HCT116 (cell line): Measurements from ENCODE around the gene CERS6. TPM values are rescaled to one million over a fixed set of nuclear protein-coding genes. Genes with fewer than 3 reads are reported as not detected.

Source experiments
- ATAC-seq: fragments of 200-7000 bp; cut with Tn5 transposase; 2 replicates; pipeline ENCODE4 v1.9.1; 2020; ENCODE audit warnings: mild to moderate bottlenecking, moderate library complexity
- BruUV-seq: library from RNA; stranded (reverse); fragments of 400-500 nt; replicated peaks from 2 replicates; lab custom pipeline; 2021; lab: Mats Ljungman, UMichigan
- CTCF ChIA-PET: fragments of 300-600 bp; sonication (Branson Sonifier 250); formaldehyde crosslinking; loops from one replicate; lab custom pipeline; 2021; ENCODE audit warnings: antibody characterized with exemption; lab: Charles Lee
- POLR2A ChIA-PET: fragments of 300-600, 350-600 bp; sonication (Branson Sonifier 250); formaldehyde crosslinking; loops from one replicate; lab custom pipeline; 2021; ENCODE audit warnings: antibody characterized with exemption; lab: Charles Lee
- RAD21 ChIA-PET, 2 experiments: fragments of 300-600 bp; sonication (Branson Sonifier 250); formaldehyde crosslinking; loops; one replicate each; lab custom pipeline; 2023; ENCODE audit warnings: low total read pairs in 2 of 2; ENCODE audit not compliant: uncharacterized antibody in 2 of 2, unreplicated experiment in 2 of 2, low non-redundant PET in 1 of 2; lab: Charles Lee
- DNase-seq: peaks from one replicate; pipeline ENCODE4 v3.0.0-alpha.2; 2010; ENCODE audit warnings: low read depth, low spot score
- H2AFZ ChIP-seq: fragments of 200-600 bp; shearing (Covaris generic), sonication (generic); 2 replicates; pipeline ENCODE4 v1.6.1; 2017; ENCODE audit warnings: low read depth, mixed run types, mixed read lengths, antibody characterized with exemption, low read length; ENCODE audit not compliant: poor library complexity, severe bottlenecking
- H3K27ac ChIP-seq: 2 replicates; pipeline ENCODE4 v1.5.1; 2012; ENCODE audit warnings: low read depth, low read length
- H3K27me3 ChIP-seq: fragments of 200-600 bp; sonication (generic); 2 replicates; pipeline ENCODE4 v1.6.1; 2016; ENCODE audit warnings: mixed run types, low read length, mixed read lengths; ENCODE audit not compliant: insufficient read depth
- H3K36me3 ChIP-seq, 2 experiments: fragments of 200-500 bp in 1 of 2; fragments of 200-600 bp in 1 of 2; sonication (Bioruptor generic) in 1 of 2; sonication (generic) in 1 of 2; 2 replicates each; pipeline versions ENCODE4 v1.5.1 to v1.6.1; 2014 to 2016; ENCODE audit warnings: low read length in 2 of 2, inconsistent platforms in 1 of 2, mixed read lengths in 1 of 2, mixed run types in 1 of 2; ENCODE audit not compliant: insufficient read depth in 2 of 2, control insufficient read depth in 1 of 2
- H3K4me1 ChIP-seq, 2 experiments: fragments of 200-600 bp in 1 of 2; sonication (generic) in 1 of 2; 2 replicates each; pipeline versions ENCODE4 v1.5.1 to v1.6.1; 2012 to 2017; ENCODE audit warnings: low read length in 2 of 2, inconsistent platforms in 1 of 2, mild to moderate bottlenecking in 1 of 2, mixed read lengths in 1 of 2, mixed run types in 1 of 2, moderate library complexity in 1 of 2; ENCODE audit not compliant: insufficient read depth in 2 of 2, control insufficient read depth in 1 of 2
- H3K4me2 ChIP-seq: fragments of 200-600 bp; sonication (generic); 2 replicates; pipeline ENCODE4 v1.6.1; 2017; ENCODE audit warnings: mixed run types, low read length, mixed read lengths
- H3K4me3 ChIP-seq, 2 experiments: fragments of 200-600 bp in 1 of 2; sonication (generic) in 1 of 2; replicated peaks in 1 of 2; 2 replicates each; pipeline ENCODE4 v1.5.1; 2011 to 2016; ENCODE audit warnings: low read length in 2 of 2, control low read depth in 1 of 2, low read depth in 1 of 2, mild to moderate bottlenecking in 1 of 2, mixed read lengths in 1 of 2, mixed run types in 1 of 2
- H3K79me2 ChIP-seq: fragments of 200-600 bp; sonication (generic); 2 replicates; pipeline ENCODE4 v1.6.1; 2017; ENCODE audit warnings: mild to moderate bottlenecking, mixed run types, low read length, moderate library complexity, mixed read lengths; ENCODE audit not compliant: insufficient read depth
- H3K9ac ChIP-seq: fragments of 200-600 bp; sonication (generic); 2 replicates; pipeline ENCODE4 v1.6.1; 2016; ENCODE audit warnings: low read length, mixed read lengths
- H3K9me2 ChIP-seq: fragments of 200-600 bp; sonication (generic), shearing (Covaris generic); 2 replicates; pipeline ENCODE4 v1.6.1; 2017; ENCODE audit warnings: mixed run types, mild to moderate bottlenecking, moderate library complexity; ENCODE audit not compliant: insufficient read depth
- H3K9me3 ChIP-seq, 2 experiments: fragments of 200-500 bp in 1 of 2; fragments of 200-600 bp in 1 of 2; sonication (Bioruptor generic) in 1 of 2; sonication (generic) in 1 of 2; 2 replicates each; pipeline ENCODE4 v1.6.1; 2014 to 2017; ENCODE audit warnings: low read length in 2 of 2, mixed read lengths in 2 of 2, inconsistent platforms in 1 of 2, low read depth in 1 of 2, mild to moderate bottlenecking in 1 of 2, mixed run types in 1 of 2, moderate library complexity in 1 of 2; ENCODE audit not compliant: control insufficient read depth in 1 of 2, insufficient read depth in 1 of 2
- H4K20me1 ChIP-seq: fragments of 200-600 bp; sonication (generic), shearing (Covaris generic); 2 replicates; pipeline ENCODE4 v1.6.1; 2017; ENCODE audit warnings: mixed run types, mild to moderate bottlenecking, moderate library complexity; ENCODE audit not compliant: insufficient read depth
- ATF3 ChIP-seq: IDR thresholded peaks from 2 replicates; pipeline ENCODE4 v1.6.1; 2012
- CEBPB ChIP-seq: IDR thresholded peaks from 2 replicates; pipeline ENCODE4 v1.6.1; 2012; ENCODE audit warnings: low read depth
- EGR1 ChIP-seq: IDR thresholded peaks from 2 replicates; pipeline ENCODE4 v1.6.1; 2012; ENCODE audit warnings: low read depth
- ELF1 ChIP-seq: IDR thresholded peaks from 2 replicates; pipeline ENCODE4 v1.6.1; 2012; ENCODE audit warnings: low read depth, borderline replicate concordance
- EZH2 ChIP-seq: fragments of 200-600 bp; sonication (generic); IDR thresholded peaks from 2 replicates; pipeline ENCODE4 v1.6.1; 2017; ENCODE audit warnings: antibody characterized with exemption, mixed run types
- JUND ChIP-seq: IDR thresholded peaks from 2 replicates; pipeline ENCODE4 v1.6.1; 2012
- POLR2AphosphoS5 ChIP-seq: IDR thresholded peaks from 2 replicates; pipeline ENCODE4 v1.6.1; 2011; ENCODE audit warnings: mild to moderate bottlenecking, low read depth, low read length, moderate library complexity
- RAD21 ChIP-seq: IDR thresholded peaks from 2 replicates; pipeline ENCODE4 v1.6.1; 2012; ENCODE audit warnings: low read depth, mild to moderate bottlenecking
- SIN3A ChIP-seq: IDR thresholded peaks from 2 replicates; pipeline ENCODE4 v1.6.1; 2012; ENCODE audit warnings: low read depth
- SP1 ChIP-seq: IDR thresholded peaks from 2 replicates; pipeline ENCODE4 v1.6.1; 2012; ENCODE audit warnings: low read depth
- SRF ChIP-seq: IDR thresholded peaks from 2 replicates; pipeline ENCODE4 v1.6.1; 2012; ENCODE audit warnings: low read depth
- TCF7L2 ChIP-seq: IDR thresholded peaks from 2 replicates; pipeline ENCODE4 v1.7.0; 2011; ENCODE audit warnings: borderline replicate concordance, inconsistent platforms; ENCODE audit not compliant: insufficient read depth, insufficient read length; ENCODE audit errors: extremely low read depth
- YY1 ChIP-seq: IDR thresholded peaks from 2 replicates; pipeline ENCODE4 v1.6.1; 2011; ENCODE audit warnings: low read length, low read depth, moderate library complexity, mild to moderate bottlenecking; ENCODE audit not compliant: insufficient replicate concordance; ENCODE audit errors: extremely low read depth
- ZBTB33 ChIP-seq: IDR thresholded peaks from 2 replicates; pipeline ENCODE4 v1.6.1; 2011; ENCODE audit warnings: mild to moderate bottlenecking, low read length, moderate library complexity; ENCODE audit not compliant: insufficient replicate concordance; ENCODE audit errors: extremely low read depth
- intact Hi-C: fragments of 100-400 bp; cut with micrococcal nuclease; formaldehyde crosslinking; loops from 2 replicates; pipeline ENCODE4 v1.10.0; 2022
- total RNA-seq: library from RNA; stranded (reverse); gene quantifications from one replicate; pipeline ENCODE4 v1.2.1, GENCODE V29; 2021; ENCODE audit not compliant: unreplicated experiment
- TF ChIP-seq, protein P1 (sequence below): IDR thresholded peaks from 2 replicates; pipeline ENCODE4 v1.6.1; 2012; ENCODE audit warnings: low read depth

CERS6 gene
- total RNA-seq, 1 experiment from 2014 or later, result 37.0 TPM

DNA sequence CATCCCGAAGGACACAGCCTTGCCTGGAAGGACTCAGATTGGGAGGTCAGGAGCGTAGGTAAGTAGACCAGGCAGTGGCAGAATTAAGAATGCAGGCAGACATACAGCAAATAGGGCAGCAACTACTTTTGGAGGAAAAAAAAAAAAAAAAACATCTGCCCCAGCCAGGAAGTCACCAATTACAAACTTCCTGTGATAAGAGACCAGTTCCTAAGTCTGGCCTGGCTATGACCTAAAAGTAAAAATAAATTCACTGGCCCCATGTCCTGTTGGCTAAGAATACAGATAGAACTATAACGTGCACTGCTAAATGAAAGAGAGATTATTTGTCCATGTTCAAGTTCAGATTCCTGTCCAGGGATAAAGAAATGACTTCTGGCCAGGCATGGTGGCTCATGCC, 301.2 kb downstream of the CERS6 start:
- H2AFZ ChIP-seq, result no peak overlapping the region
- no peaks in the 10 kb centered on the region for H3K36me3 ChIP-seq
- H3K27me3 ChIP-seq, result no peaks in the 10 kb centered on the region
- no peak overlapping the region for H3K4me2 ChIP-seq
- no peaks in the 10 kb centered on the region for H3K79me2 ChIP-seq
- RAD21 ChIA-PET, result no interaction called here
- ATAC-seq, result no peak
- intact Hi-C loops, result loop anchor here (10.0 kb wide), 1 partner anchor 622 kb away; no protein-coding TSS in a partner anchor
- no peak for TF ChIP-seq RAD21
- TF ChIP-seq CEBPB, result no peak
- TF ChIP-seq, protein P1, sequence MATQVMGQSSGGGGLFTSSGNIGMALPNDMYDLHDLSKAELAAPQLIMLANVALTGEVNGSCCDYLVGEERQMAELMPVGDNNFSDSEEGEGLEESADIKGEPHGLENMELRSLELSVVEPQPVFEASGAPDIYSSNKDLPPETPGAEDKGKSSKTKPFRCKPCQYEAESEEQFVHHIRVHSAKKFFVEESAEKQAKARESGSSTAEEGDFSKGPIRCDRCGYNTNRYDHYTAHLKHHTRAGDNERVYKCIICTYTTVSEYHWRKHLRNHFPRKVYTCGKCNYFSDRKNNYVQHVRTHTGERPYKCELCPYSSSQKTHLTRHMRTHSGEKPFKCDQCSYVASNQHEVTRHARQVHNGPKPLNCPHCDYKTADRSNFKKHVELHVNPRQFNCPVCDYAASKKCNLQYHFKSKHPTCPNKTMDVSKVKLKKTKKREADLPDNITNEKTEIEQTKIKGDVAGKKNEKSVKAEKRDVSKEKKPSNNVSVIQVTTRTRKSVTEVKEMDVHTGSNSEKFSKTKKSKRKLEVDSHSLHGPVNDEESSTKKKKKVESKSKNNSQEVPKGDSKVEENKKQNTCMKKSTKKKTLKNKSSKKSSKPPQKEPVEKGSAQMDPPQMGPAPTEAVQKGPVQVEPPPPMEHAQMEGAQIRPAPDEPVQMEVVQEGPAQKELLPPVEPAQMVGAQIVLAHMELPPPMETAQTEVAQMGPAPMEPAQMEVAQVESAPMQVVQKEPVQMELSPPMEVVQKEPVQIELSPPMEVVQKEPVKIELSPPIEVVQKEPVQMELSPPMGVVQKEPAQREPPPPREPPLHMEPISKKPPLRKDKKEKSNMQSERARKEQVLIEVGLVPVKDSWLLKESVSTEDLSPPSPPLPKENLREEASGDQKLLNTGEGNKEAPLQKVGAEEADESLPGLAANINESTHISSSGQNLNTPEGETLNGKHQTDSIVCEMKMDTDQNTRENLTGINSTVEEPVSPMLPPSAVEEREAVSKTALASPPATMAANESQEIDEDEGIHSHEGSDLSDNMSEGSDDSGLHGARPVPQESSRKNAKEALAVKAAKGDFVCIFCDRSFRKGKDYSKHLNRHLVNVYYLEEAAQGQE, result no peak
- TF ChIP-seq ELF1, result no peak
- TF ChIP-seq SIN3A, result no peak
- no peak for TF ChIP-seq SP1
- TF ChIP-seq ATF3, result no peak
- TF ChIP-seq EGR1, result no peak
- TF ChIP-seq ZBTB33, result no peak
- no peak for TF ChIP-seq JUND
- TF ChIP-seq SRF, result no peak
- TF ChIP-seq POLR2AphosphoS5, result no peak
- TF ChIP-seq YY1, result no peak
- no peak for TF ChIP-seq TCF7L2
- no peak for TF ChIP-seq EZH2
- TF ChIP-seq, all 23 proteins: peak for 0
- H3K4me1 ChIP-seq, result no peaks in the 10 kb centered on the region
- DNase-seq, result no peak
- CTCF ChIA-PET, result interaction anchor here (0.9 kb wide), 1 partner anchor 411 kb away, joined by 3 read pairs; no protein-coding TSS in a partner anchor
- H3K4me3 ChIP-seq, result no peak overlapping the region
- no peak overlapping the region for H3K9ac ChIP-seq
- H3K9me3 ChIP-seq, result no peaks in the 10 kb centered on the region
- no peaks in the 10 kb centered on the region for H4K20me1 ChIP-seq
- H3K27ac ChIP-seq, result no peak overlapping the region
- POLR2A ChIA-PET, result no interaction called here
- no peaks in the 10 kb centered on the region for H3K9me2 ChIP-seq
- no TSS peak for BruUV-seq
